Thyroid gland (tissue), 4 donors: Measurements from ENCODE around the gene ZNF296.

ENCODE experiments used
- CTCF ChIP-seq, 6 experiments: fragments of 200-600 bp in 3 of 6; fragments of 450-650 bp in 3 of 6; sonication (generic) in 3 of 6; IDR thresholded peaks; one replicate each; pipeline ENCODE4 v1.5.1; 2016 to 2019; ENCODE audit warnings: antibody characterized with exemption in 6 of 6, mild to moderate bottlenecking in 2 of 6, inconsistent platforms in 1 of 6, moderate library complexity in 1 of 6
- POLR2A ChIP-seq, 2 donors: fragments of 450-650 bp; IDR thresholded peaks; one replicate each; pipeline ENCODE4 v1.6.1; 2017; ENCODE audit warnings: antibody characterized with exemption in 2 of 2, mild to moderate bottlenecking in 2 of 2, moderate library complexity in 1 of 2

- TF ChIP-seq CTCF (IDR thresholded peaks at IDR 0.05) (no peak), POLR2A (IDR thresholded peaks at IDR 0.05) (no peak)
These were observed 19.5 kb upstream of the ZNF296 start for GRCh38 chr19:45095496-45096413.
